HepG2 (cell line): ENCODE measurements around the gene MRPL48. TPM values are rescaled to one million over a fixed set of nuclear protein-coding genes. Genes with fewer than 3 reads are reported as not detected.
A peak's percentile ranks its signal among the peaks of the same experiment; 100 is the strongest.

Experiments
- CC2D1A ChIP-seq: sonication (generic); formaldehyde crosslinking; IDR thresholded peaks from 2 replicates; pipeline ENCODE4 v1.8.1; 2023; ENCODE audit warnings: mild to moderate bottlenecking, missing genetic modification reagents
- IKZF5 ChIP-seq: IDR thresholded peaks from 2 replicates; pipeline ENCODE4 v1.6.1; 2018; ENCODE audit warnings: missing genetic modification reagents, mild to moderate bottlenecking, missing compliant biosample characterization
- JDP2 ChIP-seq: sonication (generic); formaldehyde crosslinking; IDR thresholded peaks from 2 replicates; pipeline ENCODE4 v1.8.1; 2022; ENCODE audit warnings: missing genetic modification reagents, borderline replicate concordance
- KAT2B ChIP-seq: fragments of 150-350 bp; IDR thresholded peaks from 2 replicates; pipeline ENCODE4 v1.6.1; 2014; ENCODE audit warnings: low read depth, low read length, borderline replicate concordance
- MEF2D ChIP-seq: sonication (generic); formaldehyde crosslinking; IDR thresholded peaks from 2 replicates; pipeline ENCODE4 v1.5.1; 2020; ENCODE audit warnings: mild to moderate bottlenecking, missing genetic modification reagents
- MLLT10 ChIP-seq: sonication (generic); formaldehyde crosslinking; IDR thresholded peaks from 2 replicates; pipeline ENCODE4 v1.4.0; 2020; ENCODE audit warnings: missing genetic modification reagents
- PHF21A ChIP-seq: sonication (generic); formaldehyde crosslinking; IDR thresholded peaks from 2 replicates; pipeline ENCODE4 v1.5.0; 2020; ENCODE audit warnings: mild to moderate bottlenecking, missing genetic modification reagents
- PRDM10 ChIP-seq: sonication (generic); formaldehyde crosslinking; IDR thresholded peaks from 2 replicates; pipeline ENCODE4 v1.4.0; 2020; ENCODE audit warnings: low read depth, missing genetic modification reagents
- RARA ChIP-seq: IDR thresholded peaks from 2 replicates; pipeline ENCODE4 v1.6.1; 2016; ENCODE audit warnings: missing genetic modification reagents, missing compliant biosample characterization
- SATB2 ChIP-seq: sonication (generic); formaldehyde crosslinking; IDR thresholded peaks from 2 replicates; pipeline ENCODE4 v1.5.0; 2020; ENCODE audit warnings: missing genetic modification reagents
- SRSF4 ChIP-seq: fragments of 200-400 bp; formaldehyde crosslinking; IDR thresholded peaks from one replicate; pipeline ENCODE4 v1.6.1; 2018; ENCODE audit warnings: mild to moderate bottlenecking, low read depth, low read length, moderate library complexity; ENCODE audit not compliant: poor library complexity, severe bottlenecking
- TARDBP ChIP-seq: sonication (generic); formaldehyde crosslinking; IDR thresholded peaks from 2 replicates; pipeline ENCODE4 v1.8.0; 2022; ENCODE audit warnings: mild to moderate bottlenecking, missing genetic modification reagents
- ZNF556 ChIP-seq: sonication (generic); formaldehyde crosslinking; IDR thresholded peaks from 2 replicates; pipeline ENCODE4 v1.4.0; 2020; ENCODE audit warnings: mild to moderate bottlenecking, missing genetic modification reagents, borderline replicate concordance
- ZNF564 ChIP-seq: sonication (generic); formaldehyde crosslinking; IDR thresholded peaks from 2 replicates; pipeline ENCODE4 v1.8.1; 2023; ENCODE audit warnings: mild to moderate bottlenecking, missing genetic modification reagents
- ZNF792 ChIP-seq: IDR thresholded peaks from 2 replicates; pipeline ENCODE4 v1.6.1; 2016
- polyA plus RNA-seq, 8 experiments: library from polyadenylated mRNA; depleted of rRNA in 3 of 8; stranded (reverse) in 7 of 8; unstranded in 1 of 8; fragments of >200 nt; fragmentation: Illumina TruSeq in 4 of 8; extraction: Trizol in 4 of 8; gene quantifications; 2 replicates each; pipeline versions ENCODE4 v1.2.1 to v1.2.3, GENCODE V29; 2011 to 2016; ENCODE audit warnings: low read depth in 4 of 8, missing spikeins in 1 of 8, mixed read lengths in 1 of 8; ENCODE audit not compliant: insufficient read depth in 1 of 8
- total RNA-seq, 5 experiments: library from RNA; depleted of rRNA; stranded (reverse); fragments of >200 nt; fragmentation: Illumina TruSeq; extraction: Trizol; gene quantifications; 2 replicates each; pipeline ENCODE4 v1.2.3, GENCODE V29; 2016; ENCODE audit warnings: low read depth in 1 of 5
- TF ChIP-seq, protein P1 (sequence below): IDR thresholded peaks from 2 replicates; pipeline ENCODE4 v1.6.1; 2016; ENCODE audit warnings: missing biosample characterization, missing genetic modification reagents, low read depth
- TF ChIP-seq, protein P2 (sequence below): sonication (generic); formaldehyde crosslinking; IDR thresholded peaks from 2 replicates; pipeline ENCODE4 v1.5.0; 2020; ENCODE audit warnings: missing genetic modification reagents
- TF ChIP-seq, protein P3 (sequence below): sonication (generic); formaldehyde crosslinking; IDR thresholded peaks from 2 replicates; pipeline ENCODE4 v1.8.1; 2023; ENCODE audit warnings: mild to moderate bottlenecking, missing genetic modification reagents

MRPL48 gene
- total and polyA plus RNA-seq, 2 of the 13 experiments (the other 11 are each of a cell fraction or from before 2014, with no cell fraction given), result 61.2 to 67.9 TPM

GRCh38 chr11:73787643-73788558 is at the start of gene MRPL48 (continued):
- TF ChIP-seq ZNF564 (no peak), TARDBP (CRISPR knock-in tag) (peak; percentile 77; the same call in 1 of the 2 replicates), SATB2 (no peak; the same call in 1 of the 2 replicates), ZNF556 (peak; percentile 94), CC2D1A (peak; percentile 28; the same call in 1 of the 2 replicates), PRDM10 (CRISPR knock-in tag) (peak; percentile 25; the same call in 1 of the 2 replicates), MLLT10 (CRISPR knock-in tag) (no peak), RARA (CRISPR knock-in tag) (peak; percentile 52; the same call in 1 of the 2 replicates), JDP2 (no peak), ZNF792 (CRISPR knock-in tag) (no peak; the same call in 1 of the 2 replicates), SRSF4 (no peak), MEF2D (CRISPR knock-in tag) (peak; percentile 69; the same call in 1 of the 2 replicates), PHF21A (CRISPR knock-in tag) (peak; percentile 96), IKZF5 (CRISPR knock-in tag) (peak; percentile 92), KAT2B (no peak)
- TF ChIP-seq, protein P1, sequence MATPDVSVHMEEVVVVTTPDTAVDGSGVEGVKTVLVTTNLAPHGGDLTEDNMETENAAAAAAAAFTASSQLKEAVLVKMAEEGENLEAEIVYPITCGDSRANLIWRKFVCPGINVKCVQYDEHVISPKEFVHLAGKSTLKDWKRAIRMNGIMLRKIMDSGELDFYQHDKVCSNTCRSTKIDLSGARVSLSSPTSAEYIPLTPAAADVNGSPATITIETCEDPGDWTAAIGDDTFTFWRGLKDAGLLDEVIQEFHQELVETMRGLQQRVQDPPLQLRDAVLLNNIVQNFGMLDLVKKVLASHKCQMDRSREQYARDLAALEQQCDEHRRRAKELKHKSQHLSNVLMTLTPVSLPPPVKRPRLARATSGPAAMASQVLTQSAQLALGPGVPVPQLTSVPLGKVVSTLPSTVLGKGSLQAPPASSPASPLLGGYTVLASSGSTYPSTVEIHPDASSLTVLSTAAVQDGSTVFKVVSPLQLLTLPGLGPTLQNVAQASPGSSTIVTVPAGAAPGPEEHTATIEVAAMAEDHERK (CRISPR knock-in tag), result 0 out of 2 replicates have a peak, but pooled peaks have one; percentile 34
- TF ChIP-seq, protein P2, sequence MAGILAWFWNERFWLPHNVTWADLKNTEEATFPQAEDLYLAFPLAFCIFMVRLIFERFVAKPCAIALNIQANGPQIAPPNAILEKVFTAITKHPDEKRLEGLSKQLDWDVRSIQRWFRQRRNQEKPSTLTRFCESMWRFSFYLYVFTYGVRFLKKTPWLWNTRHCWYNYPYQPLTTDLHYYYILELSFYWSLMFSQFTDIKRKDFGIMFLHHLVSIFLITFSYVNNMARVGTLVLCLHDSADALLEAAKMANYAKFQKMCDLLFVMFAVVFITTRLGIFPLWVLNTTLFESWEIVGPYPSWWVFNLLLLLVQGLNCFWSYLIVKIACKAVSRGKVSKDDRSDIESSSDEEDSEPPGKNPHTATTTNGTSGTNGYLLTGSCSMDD, result no peak
- TF ChIP-seq, protein P3, sequence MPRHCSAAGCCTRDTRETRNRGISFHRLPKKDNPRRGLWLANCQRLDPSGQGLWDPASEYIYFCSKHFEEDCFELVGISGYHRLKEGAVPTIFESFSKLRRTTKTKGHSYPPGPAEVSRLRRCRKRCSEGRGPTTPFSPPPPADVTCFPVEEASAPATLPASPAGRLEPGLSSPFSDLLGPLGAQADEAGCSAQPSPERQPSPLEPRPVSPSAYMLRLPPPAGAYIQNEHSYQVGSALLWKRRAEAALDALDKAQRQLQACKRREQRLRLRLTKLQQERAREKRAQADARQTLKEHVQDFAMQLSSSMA (CRISPR knock-in tag), result peak; percentile 98
